ENCODE data around the gene CPNE4.

CPNE4 gene

GRCh38 chr3:131608741-131609140 is 426.1 kb downstream of the CPNE4 start:
- Histone ChIP-seq H3K9me3 (ENCODE audit: control insufficient read depth in 1 of 2, low read length in 2 of 2) (no peaks in the 10 kb centered on the region), H3K27ac (ENCODE audit: low read depth, low read length) (no peak overlapping the region), H3K4me3 (ENCODE audit: low read depth in 1 of 2, low read length in 2 of 2) (no peak overlapping the region), H3K27me3 (ENCODE audit: control insufficient read depth in 1 of 2, insufficient read depth in 2 of 2, low read length in 2 of 2) (no peaks in the 10 kb centered on the region), H3K36me3 (ENCODE audit: control insufficient read depth in 1 of 2, insufficient read depth in 2 of 2, low read length in 2 of 2) (no peaks in the 10 kb centered on the region), H3K4me1 (ENCODE audit: control insufficient read depth in 1 of 2, insufficient read depth in 2 of 2, low read length in 2 of 2) (no peaks in the 10 kb centered on the region), H3K9ac (ENCODE audit: low read depth in 1 of 2, low read length in 2 of 2) (no peak overlapping the region)

GRCh38 chr3:131608296-131608695 is 426.5 kb downstream of the CPNE4 start:
- Histone ChIP-seq H3K9ac (ENCODE audit: low read depth in 1 of 2, low read length in 2 of 2) (no peak overlapping the region), H3K36me3 (ENCODE audit: control insufficient read depth in 1 of 2, insufficient read depth in 2 of 2, low read length in 2 of 2) (no peaks in the 10 kb centered on the region), H3K4me3 (ENCODE audit: low read depth in 1 of 2, low read length in 2 of 2) (no peak overlapping the region), H3K27me3 (ENCODE audit: control insufficient read depth in 1 of 2, insufficient read depth in 2 of 2, low read length in 2 of 2) (no peaks in the 10 kb centered on the region), H3K9me3 (ENCODE audit: control insufficient read depth in 1 of 2, low read length in 2 of 2) (no peaks in the 10 kb centered on the region), H3K27ac (ENCODE audit: low read depth, low read length) (no peak overlapping the region), H3K4me1 (ENCODE audit: control insufficient read depth in 1 of 2, insufficient read depth in 2 of 2, low read length in 2 of 2) (no peaks in the 10 kb centered on the region)

DNA sequence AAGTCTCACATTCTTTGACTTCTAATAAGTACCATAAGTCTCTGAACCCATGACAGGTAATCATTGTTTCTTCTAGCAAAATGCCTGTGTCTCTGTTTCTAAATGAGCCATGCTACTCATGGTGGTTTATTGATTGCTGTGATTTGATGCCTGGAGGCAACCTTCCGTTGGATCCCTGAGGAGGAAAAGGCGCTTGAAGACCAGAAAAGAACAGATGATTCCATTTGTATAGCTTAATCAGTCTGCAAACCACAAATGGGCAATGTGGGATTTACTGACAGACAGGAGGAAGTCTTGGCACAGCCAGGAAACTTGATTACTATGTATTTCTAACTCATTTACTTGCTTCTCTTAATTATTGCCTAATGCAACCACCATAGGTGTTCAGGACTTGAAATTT is 428.9 kb downstream of the CPNE4 start:
- no peaks in the 10 kb centered on the region for H3K4me1 ChIP-seq (ENCODE audit: control insufficient read depth in 1 of 2, insufficient read depth in 2 of 2, low read length in 2 of 2)
- H3K27me3 ChIP-seq (ENCODE audit: control insufficient read depth in 1 of 2, insufficient read depth in 2 of 2, low read length in 2 of 2), result no peaks in the 10 kb centered on the region
- no peaks in the 10 kb centered on the region for H3K36me3 ChIP-seq (ENCODE audit: control insufficient read depth in 1 of 2, insufficient read depth in 2 of 2, low read length in 2 of 2)
- no peaks in the 10 kb centered on the region for H3K9me3 ChIP-seq (ENCODE audit: control insufficient read depth in 1 of 2, low read length in 2 of 2)
- no peak overlapping the region for H3K27ac ChIP-seq (ENCODE audit: low read depth, low read length)
- no peak overlapping the region for H3K9ac ChIP-seq (ENCODE audit: low read depth in 1 of 2, low read length in 2 of 2)
- H3K4me3 ChIP-seq (ENCODE audit: low read depth in 1 of 2, low read length in 2 of 2), result no peak overlapping the region

GRCh38 chr3:131602011-131602779 is 432.6 kb downstream of the CPNE4 start:
- H3K27me3 ChIP-seq (ENCODE audit: control insufficient read depth in 1 of 2, insufficient read depth in 2 of 2, low read length in 2 of 2), result no peaks in the 10 kb centered on the region
- no peak overlapping the region for H3K4me3 ChIP-seq (ENCODE audit: low read depth in 1 of 2, low read length in 2 of 2)
- no peak overlapping the region for H3K9ac ChIP-seq (ENCODE audit: low read depth in 1 of 2, low read length in 2 of 2)
- no peak overlapping the region for H3K27ac ChIP-seq (ENCODE audit: low read depth, low read length)
- H3K36me3 ChIP-seq (ENCODE audit: control insufficient read depth in 1 of 2, insufficient read depth in 2 of 2, low read length in 2 of 2), result no peaks in the 10 kb centered on the region
- H3K4me1 ChIP-seq (ENCODE audit: control insufficient read depth in 1 of 2, insufficient read depth in 2 of 2, low read length in 2 of 2), result no peaks in the 10 kb centered on the region
- no peaks in the 10 kb centered on the region for H3K9me3 ChIP-seq (ENCODE audit: control insufficient read depth in 1 of 2, low read length in 2 of 2)

DNA sequence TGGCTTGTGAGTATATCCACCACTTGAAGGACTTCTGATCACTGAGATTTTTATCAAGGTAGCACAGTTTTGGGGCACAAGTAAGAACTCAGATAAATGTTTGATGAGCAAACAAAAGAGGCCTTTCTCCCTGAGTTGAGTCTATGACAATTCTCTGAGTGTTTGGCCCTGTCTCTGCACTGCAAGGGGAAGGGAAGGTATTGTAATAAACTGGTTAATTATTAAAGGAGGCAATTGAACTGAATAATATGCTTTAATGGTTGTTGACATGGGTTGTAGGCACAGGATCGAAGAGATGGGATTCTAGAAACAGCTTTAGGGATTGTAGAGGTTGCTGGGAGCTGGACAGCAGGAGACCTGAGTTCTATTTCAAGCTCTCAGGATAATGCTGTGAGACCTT is 437.0 kb downstream of the CPNE4 start:
- Histone ChIP-seq H3K9ac (ENCODE audit: low read depth in 1 of 2, low read length in 2 of 2) (no peak overlapping the region), H3K4me1 (ENCODE audit: control insufficient read depth in 1 of 2, insufficient read depth in 2 of 2, low read length in 2 of 2) (no peaks in the 10 kb centered on the region), H3K9me3 (ENCODE audit: control insufficient read depth in 1 of 2, low read length in 2 of 2) (no peaks in the 10 kb centered on the region), H3K27ac (ENCODE audit: low read depth, low read length) (no peak overlapping the region), H3K27me3 (ENCODE audit: control insufficient read depth in 1 of 2, insufficient read depth in 2 of 2, low read length in 2 of 2) (no peaks in the 10 kb centered on the region), H3K36me3 (ENCODE audit: control insufficient read depth in 1 of 2, insufficient read depth in 2 of 2, low read length in 2 of 2) (no peaks in the 10 kb centered on the region), H3K4me3 (ENCODE audit: low read depth in 1 of 2, low read length in 2 of 2) (no peak overlapping the region)

DNA sequence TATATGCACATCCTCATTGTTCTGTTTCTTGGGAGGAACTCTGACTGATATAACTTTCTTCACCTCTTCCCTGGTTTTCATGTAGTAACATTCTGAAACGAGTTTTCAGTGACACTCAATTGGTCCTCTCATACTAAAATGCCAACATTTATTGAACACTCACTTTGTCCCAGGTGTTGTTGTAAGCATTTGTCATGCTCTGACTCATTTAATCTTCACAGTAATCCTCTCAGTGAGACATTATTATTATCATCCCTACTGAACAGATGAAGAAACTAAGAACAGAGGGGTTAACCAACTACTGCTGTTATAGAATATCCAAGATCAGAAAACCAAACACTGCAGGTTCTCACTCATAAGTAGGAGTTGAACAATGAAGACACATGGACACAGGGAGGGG is 437.9 kb downstream of the CPNE4 start:
- Histone ChIP-seq H3K9me3 (ENCODE audit: control insufficient read depth in 1 of 2, low read length in 2 of 2) (no peaks in the 10 kb centered on the region), H3K9ac (ENCODE audit: low read depth in 1 of 2, low read length in 2 of 2) (no peak overlapping the region), H3K27ac (ENCODE audit: low read depth, low read length) (no peak overlapping the region), H3K36me3 (ENCODE audit: control insufficient read depth in 1 of 2, insufficient read depth in 2 of 2, low read length in 2 of 2) (no peaks in the 10 kb centered on the region), H3K4me3 (ENCODE audit: low read depth in 1 of 2, low read length in 2 of 2) (no peak overlapping the region), H3K4me1 (ENCODE audit: control insufficient read depth in 1 of 2, insufficient read depth in 2 of 2, low read length in 2 of 2) (no peaks in the 10 kb centered on the region), H3K27me3 (ENCODE audit: control insufficient read depth in 1 of 2, insufficient read depth in 2 of 2, low read length in 2 of 2) (no peaks in the 10 kb centered on the region)

DNA sequence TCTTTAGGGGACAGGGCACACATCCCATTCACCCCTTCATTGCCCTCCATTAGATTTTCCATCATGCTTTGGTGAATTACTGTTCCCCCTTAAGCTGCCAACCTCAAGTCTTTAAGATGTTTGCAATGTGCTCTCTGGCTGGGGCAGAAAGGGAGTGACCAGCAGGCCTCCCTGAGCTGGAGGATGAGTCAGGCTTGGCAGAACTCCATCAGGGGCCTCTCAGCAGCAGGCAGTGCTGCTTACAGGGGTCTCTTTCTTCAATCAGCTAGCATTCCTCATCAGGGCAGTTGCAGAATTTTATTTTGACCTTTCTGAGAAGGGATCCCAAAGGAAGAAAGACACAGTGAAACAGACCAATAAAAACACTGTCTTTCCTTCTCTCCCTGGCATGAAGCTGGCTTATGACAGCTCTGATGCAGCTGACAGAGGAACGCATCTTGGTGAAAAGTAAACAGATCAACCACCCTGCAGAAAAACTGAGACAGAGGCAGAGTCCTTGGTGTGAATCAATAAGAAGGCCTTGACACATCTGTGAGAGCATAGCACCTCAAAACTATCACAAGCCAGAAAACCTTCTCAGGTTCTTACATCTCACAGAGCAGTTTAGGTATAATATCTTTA is 443.3 kb downstream of the CPNE4 start:
- Histone ChIP-seq H3K27ac (ENCODE audit: low read depth, low read length) (no peak overlapping the region), H3K9ac (ENCODE audit: low read depth in 1 of 2, low read length in 2 of 2) (no peak overlapping the region), H3K4me1 (ENCODE audit: control insufficient read depth in 1 of 2, insufficient read depth in 2 of 2, low read length in 2 of 2) (no peaks in the 10 kb centered on the region), H3K4me3 (ENCODE audit: low read depth in 1 of 2, low read length in 2 of 2) (no peak overlapping the region), H3K27me3 (ENCODE audit: control insufficient read depth in 1 of 2, insufficient read depth in 2 of 2, low read length in 2 of 2) (no peaks in the 10 kb centered on the region), H3K9me3 (ENCODE audit: control insufficient read depth in 1 of 2, low read length in 2 of 2) (no peaks in the 10 kb centered on the region), H3K36me3 (ENCODE audit: control insufficient read depth in 1 of 2, insufficient read depth in 2 of 2, low read length in 2 of 2) (no peaks in the 10 kb centered on the region)

DNA sequence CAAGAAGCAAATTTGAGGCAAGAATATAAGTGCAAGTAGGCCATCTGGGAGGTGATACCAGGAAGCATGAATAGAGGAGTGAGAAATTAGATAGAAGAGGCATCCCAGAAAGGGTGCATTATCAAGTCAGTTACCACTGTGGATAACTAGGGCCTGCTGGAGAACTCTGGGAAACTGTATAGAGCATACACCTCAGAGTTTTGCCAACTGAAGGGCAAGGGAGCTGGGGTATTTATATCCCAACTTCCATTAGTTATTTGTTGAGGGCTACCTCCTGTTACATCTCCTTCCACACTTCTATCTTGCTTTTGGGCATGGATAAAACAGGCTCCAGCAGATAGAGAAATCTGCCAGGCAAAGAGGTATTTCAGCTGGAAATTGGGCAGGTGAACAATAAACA is 448.5 kb downstream of the CPNE4 start:
- H3K9ac ChIP-seq (ENCODE audit: low read depth in 1 of 2, low read length in 2 of 2), result no peak overlapping the region
- H3K9me3 ChIP-seq (ENCODE audit: control insufficient read depth in 1 of 2, low read length in 2 of 2), result no peaks in the 10 kb centered on the region
- no peaks in the 10 kb centered on the region for H3K4me1 ChIP-seq (ENCODE audit: control insufficient read depth in 1 of 2, insufficient read depth in 2 of 2, low read length in 2 of 2)
- no peaks in the 10 kb centered on the region for H3K36me3 ChIP-seq (ENCODE audit: control insufficient read depth in 1 of 2, insufficient read depth in 2 of 2, low read length in 2 of 2)
- H3K27me3 ChIP-seq (ENCODE audit: control insufficient read depth in 1 of 2, insufficient read depth in 2 of 2, low read length in 2 of 2), result no peaks in the 10 kb centered on the region
- no peak overlapping the region for H3K27ac ChIP-seq (ENCODE audit: low read depth, low read length)
- H3K4me3 ChIP-seq (ENCODE audit: low read depth in 1 of 2, low read length in 2 of 2), result no peak overlapping the region

- H3K4me3 ChIP-seq (ENCODE audit: low read depth in 1 of 2, low read length in 2 of 2), result no peak overlapping the region
- H3K9me3 ChIP-seq (ENCODE audit: control insufficient read depth in 1 of 2, low read length in 2 of 2), result no peaks in the 10 kb centered on the region
- no peak overlapping the region for H3K27ac ChIP-seq (ENCODE audit: low read depth, low read length)
- H3K4me1 ChIP-seq (ENCODE audit: control insufficient read depth in 1 of 2, insufficient read depth in 2 of 2, low read length in 2 of 2), result no peaks in the 10 kb centered on the region
- H3K36me3 ChIP-seq (ENCODE audit: control insufficient read depth in 1 of 2, insufficient read depth in 2 of 2, low read length in 2 of 2), result no peaks in the 10 kb centered on the region
- no peaks in the 10 kb centered on the region for H3K27me3 ChIP-seq (ENCODE audit: control insufficient read depth in 1 of 2, insufficient read depth in 2 of 2, low read length in 2 of 2)
- no peak overlapping the region for H3K9ac ChIP-seq (ENCODE audit: low read depth in 1 of 2, low read length in 2 of 2)
These were observed 452.4 kb downstream of the CPNE4 start for GRCh38 chr3:131582438-131582837.

- no peak overlapping the region for H3K9ac ChIP-seq (ENCODE audit: low read depth in 1 of 2, low read length in 2 of 2)
- no peaks in the 10 kb centered on the region for H3K27me3 ChIP-seq (ENCODE audit: control insufficient read depth in 1 of 2, insufficient read depth in 2 of 2, low read length in 2 of 2)
- H3K36me3 ChIP-seq (ENCODE audit: control insufficient read depth in 1 of 2, insufficient read depth in 2 of 2, low read length in 2 of 2), result no peaks in the 10 kb centered on the region
- no peaks in the 10 kb centered on the region for H3K4me1 ChIP-seq (ENCODE audit: control insufficient read depth in 1 of 2, insufficient read depth in 2 of 2, low read length in 2 of 2)
- H3K27ac ChIP-seq (ENCODE audit: low read depth, low read length), result no peak overlapping the region
- no peaks in the 10 kb centered on the region for H3K9me3 ChIP-seq (ENCODE audit: control insufficient read depth in 1 of 2, low read length in 2 of 2)
- no peak overlapping the region for H3K4me3 ChIP-seq (ENCODE audit: low read depth in 1 of 2, low read length in 2 of 2)
These were observed 466.4 kb downstream of the CPNE4 start for GRCh38 chr3:131568460-131568859.
